HG03558 (cell line): ENCODE measurements around the gene JMJD6.
"Not testable (repeated sequence)": the region's sequence is repeated elsewhere in the genome, so short reads cannot be mapped to it uniquely, and the experiment has no call there.

Source experiments
- ATAC-seq: cut with Tn5 transposase; IDR thresholded peaks from one replicate; pipeline ENCODE4 v1.9.1; 2021; ENCODE audit warnings: moderate number of reproducible peaks; ENCODE audit not compliant: unreplicated experiment; ENCODE audit errors: extremely low read depth

The JMJD6 gene

DNA sequence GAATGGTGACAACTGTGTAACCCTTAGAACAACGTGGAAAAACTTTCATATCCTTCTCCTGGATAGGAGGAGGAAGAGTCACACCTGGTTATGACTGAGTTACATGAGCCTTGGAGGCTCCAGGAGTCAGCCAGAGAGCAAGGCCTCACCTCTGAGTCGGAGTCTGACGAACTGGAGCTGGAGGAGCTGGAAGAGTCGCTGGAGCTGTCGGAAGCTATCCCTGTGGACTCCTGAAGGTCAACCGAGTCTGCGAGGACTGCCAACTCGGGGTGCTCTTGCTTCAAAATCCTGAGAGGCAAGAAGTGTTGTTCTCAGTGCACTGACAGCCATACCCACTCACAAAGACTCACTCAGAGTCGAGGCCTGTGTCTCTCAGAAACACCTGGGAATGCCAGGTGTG is 6.2 kb downstream of the JMJD6 start:
- ATAC-seq = no peak

DNA sequence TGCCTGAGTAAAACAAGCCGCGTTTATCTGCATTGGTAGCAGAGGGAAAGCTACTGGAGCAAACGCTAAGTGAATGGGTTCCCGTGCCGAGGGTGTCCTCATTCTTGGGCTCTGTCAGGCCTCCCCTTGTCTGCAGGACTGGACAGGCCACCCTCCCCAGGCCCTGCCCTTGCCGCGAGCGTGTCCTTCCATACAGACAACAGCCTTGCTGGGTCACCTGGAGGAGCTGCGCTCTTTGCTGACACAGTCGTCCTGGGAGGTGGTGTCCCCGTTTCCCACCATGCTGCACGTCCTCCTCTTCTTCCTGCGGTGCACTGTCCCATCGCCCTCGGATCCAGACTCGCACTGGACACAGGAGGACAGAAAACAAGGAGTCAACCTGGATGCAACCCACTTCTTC is 7.9 kb downstream of the JMJD6 start:
- ATAC-seq = no peak

DNA sequence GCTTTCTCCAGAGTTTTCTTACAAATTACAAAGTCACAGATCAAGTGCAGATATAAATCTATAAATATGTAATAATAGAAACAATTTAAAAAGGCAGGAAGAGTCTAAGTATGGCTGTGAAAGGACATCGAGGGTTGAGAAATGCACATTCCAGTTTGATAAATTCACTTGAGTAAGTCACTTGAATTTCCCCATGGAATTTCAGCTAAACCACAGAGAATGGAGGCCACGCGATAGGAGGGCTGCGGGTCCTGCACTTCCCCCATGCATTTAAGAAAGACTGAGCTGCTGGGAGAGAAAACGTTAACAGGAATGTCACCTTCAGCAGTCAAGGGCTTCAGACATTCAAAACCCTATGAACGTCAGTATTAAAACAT is 9.6 kb downstream of the JMJD6 start:
- ATAC-seq = no peak

DNA sequence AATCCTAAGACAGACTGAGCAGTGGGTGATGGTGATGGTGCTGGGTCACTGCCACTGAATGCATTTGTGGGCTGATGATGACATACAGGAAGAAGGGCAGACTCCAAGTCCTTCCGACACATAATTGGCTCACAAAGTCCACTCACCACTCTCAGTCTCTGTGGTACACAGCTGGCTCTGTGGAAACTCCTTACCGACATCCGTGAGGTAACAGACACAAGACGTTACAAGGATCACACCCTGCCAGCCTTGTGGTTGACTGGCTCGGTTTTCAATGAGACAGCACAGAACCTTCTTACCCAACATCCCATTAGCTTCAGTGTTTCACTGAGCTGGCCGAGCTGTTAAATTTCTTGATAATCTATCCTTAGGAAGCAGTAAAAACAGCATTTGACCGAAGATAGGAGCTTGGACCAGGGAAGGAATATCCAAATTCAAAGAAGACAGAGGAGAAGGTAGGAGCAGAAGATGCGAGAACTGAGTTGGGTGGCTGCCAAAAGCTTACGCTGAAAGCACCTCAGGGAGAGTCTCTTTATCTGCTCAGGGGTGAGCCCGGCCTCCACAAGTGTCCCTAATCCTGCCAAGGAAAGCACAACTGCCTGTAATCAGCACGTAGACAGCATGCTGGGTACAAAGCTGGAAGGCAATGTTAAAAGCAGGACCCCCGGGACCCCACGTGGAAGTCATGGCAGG is 10.1 kb downstream of the JMJD6 start:
- no peak for ATAC-seq

DNA sequence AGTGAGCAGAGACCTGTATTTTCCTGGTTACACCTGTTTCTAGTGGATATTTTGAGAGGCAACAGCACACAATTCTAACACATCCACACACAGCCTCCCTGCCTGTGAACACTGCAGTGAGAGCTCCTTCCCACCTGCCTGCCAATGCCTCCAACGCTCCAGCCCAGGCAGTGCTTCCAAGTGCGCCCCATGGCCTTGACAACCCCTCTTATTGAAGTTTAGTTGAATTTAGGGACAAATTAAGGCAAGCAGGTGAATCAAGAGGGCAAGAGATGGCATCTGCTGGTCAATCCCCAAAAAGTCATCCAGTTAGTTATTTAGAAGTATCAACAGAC is 10.9 kb downstream of the JMJD6 start:
- ATAC-seq = no peak

DNA sequence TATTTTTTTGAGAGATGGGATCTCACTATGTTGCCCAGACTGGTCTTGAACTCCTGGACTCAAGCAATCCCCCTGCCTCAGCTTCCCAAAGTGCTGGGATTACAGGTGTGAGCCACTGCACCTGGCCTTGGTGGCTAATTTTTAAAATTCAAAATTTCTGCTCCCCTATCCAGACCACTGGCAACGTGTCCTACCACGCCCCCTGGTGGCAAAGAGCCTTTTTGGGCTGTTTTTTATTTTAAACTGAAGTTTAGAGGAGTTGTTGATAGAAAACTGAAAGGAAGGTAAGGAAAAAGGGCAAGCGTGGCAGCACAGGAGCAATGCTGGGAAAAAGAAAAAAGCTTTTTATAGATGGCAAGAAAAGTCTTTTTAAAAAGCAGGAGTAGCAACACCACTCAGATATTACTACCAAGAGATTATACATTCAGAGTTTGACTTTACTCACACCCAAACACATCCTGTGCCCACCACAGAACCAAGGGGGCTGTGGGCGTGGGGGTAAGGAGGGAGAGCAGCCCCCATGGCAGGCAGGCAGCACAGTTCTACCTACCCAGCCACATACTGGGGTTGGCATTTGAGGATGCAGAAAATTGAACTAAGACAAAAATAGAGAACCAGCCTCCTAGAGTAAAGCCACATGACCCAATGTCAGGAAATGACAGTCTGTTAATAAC is 11.4 kb downstream of the JMJD6 start:
- no peak for ATAC-seq

DNA sequence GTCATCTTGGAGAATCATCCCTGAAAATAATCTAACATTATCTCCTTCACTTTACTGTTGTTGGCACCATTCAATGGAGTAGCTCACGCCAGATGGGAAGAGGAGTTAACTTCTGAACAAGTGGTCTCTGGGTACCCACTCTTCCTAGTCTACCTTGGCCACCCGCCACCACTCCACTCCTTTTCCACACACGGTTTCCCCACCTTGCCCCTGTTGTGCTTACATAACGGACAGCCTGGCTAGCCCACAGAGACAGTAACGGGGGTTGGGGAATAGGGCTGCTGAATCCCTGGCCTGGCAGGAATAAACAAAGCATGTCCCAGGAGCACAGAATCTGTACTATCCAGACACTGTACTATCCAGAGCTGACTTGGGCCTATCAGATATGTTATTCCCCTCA is 12.1 kb downstream of the JMJD6 start:
- no peak for ATAC-seq

DNA sequence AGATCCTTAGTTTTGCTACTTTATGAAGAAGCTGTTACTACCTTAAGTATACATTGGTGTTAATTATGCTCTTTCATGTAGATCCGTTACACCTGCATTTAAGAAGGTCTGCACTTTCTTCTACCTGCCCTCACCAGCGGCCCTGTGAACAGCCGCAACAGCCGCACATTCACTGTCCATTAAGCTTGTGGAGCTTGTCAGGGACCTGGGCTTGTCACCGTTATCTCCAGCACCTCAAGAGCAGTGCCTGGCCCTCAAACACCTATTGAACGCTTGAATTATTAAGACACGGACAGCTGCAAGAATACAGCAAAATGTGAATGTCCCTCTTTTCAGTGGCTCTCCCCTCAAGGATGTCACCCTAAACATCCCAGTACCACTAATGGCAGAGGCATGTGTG is 12.6 kb downstream of the JMJD6 start:
- ATAC-seq = no peak

DNA sequence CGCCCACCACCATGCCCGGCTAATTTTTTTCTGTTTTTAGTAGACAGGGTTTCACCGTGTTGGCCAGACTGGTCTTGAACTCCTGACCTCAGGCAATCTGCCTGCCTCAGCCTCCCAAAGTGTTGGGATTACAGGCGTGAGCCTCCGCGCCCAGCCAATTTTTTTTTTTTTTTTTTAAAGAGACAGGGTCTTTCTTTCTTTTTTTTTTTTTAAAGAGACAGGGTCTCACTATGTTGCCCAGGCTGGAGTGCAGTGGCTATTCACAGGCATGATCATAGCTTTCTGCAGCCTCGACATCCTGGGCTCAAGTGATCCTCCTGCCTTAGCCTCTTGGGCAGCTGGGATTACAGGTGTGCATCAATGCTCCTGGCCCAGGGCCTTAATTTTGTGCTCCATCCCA is 14.1 kb downstream of the JMJD6 start:
- not testable (repeated sequence) for ATAC-seq

DNA sequence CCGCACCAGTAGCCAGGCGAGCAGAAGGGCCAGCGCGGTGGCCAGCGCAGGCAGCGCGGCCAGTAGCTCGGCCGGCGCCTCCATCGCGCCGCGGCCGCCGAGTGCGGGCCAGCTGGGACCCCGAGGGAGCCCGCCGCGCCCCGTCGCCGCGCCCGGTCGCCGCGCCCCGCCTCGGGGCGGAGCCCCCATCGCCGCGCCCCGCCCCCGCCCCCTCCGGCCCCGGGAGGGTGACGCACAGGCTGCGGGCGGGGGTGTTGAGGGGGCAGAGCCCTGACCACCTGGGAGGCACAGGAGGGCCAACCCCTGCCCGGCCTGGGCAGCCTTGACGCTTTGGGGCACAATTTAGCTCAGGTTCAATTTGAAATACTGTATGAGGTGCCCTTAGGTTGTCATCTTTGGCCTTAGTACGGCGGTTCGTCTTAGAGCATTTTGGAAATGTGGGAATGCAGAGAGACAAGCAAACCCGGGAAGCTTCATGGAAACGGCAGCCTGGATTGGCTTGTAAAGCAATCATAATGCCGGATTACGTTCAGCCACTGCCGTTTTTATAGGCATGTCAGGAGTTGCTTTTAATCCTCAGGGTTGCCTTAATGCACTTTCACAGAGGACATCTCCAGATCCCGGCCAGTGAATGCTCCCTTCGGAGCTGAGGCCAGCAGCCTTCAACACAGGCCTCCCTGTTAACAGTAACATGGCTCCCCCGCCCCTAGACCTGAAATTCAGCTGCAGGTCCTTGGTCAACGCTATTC is 15.4 kb downstream of the JMJD6 start, which contains the start of gene MXRA7:
Gene MXRA7 (minus strand): TSS at position 103 of the 749 bp plus-strand sequence. CDS start 19 bp downstream, at position 84.
- no peak for ATAC-seq

DNA sequence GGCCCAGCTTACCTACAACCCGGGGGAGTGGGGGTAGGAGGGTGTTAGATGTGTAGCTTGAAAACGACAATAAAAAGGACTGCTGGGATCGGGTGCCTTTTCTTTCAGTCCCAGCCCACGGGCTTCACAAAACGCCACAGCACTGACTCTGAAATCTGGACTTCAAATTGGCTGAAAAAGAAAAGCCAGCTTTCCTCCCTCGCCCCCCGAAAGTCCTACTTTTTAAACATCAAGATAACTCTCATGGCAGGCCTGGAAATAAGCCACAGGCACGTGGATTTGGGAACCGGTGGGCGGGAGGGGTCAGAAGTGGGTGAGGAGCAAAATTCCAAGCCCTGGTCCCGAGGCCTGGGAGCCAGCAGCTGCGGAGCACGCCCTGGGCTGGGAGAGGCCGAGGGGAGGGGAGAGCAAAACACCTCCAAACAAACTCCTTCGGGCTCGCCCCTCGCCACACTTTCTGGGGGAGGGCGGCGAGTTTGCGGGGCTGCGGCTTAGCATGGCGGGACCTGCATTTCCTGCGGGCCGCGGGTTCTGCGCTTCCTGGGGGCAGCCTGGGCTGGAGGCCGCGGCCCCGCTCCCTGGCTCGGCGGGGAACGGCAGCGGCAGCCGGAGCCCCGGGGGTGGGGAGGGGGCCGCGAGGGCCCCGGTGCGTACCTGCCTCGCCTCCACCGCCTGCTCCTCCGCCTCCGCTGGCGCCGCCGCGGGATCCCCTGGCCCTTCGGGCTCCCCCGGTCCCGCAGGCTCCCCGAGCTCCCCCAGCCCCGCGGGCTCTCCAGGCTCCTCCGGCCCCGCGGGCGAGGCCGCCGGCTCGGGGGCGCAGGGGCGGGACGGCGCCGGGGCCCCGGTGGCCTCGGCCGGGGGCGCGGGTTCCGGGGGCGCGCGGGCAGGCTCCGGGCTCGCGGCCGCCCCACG is 16.2 kb downstream of the JMJD6 start:
- ATAC-seq = not testable (repeated sequence)

DNA sequence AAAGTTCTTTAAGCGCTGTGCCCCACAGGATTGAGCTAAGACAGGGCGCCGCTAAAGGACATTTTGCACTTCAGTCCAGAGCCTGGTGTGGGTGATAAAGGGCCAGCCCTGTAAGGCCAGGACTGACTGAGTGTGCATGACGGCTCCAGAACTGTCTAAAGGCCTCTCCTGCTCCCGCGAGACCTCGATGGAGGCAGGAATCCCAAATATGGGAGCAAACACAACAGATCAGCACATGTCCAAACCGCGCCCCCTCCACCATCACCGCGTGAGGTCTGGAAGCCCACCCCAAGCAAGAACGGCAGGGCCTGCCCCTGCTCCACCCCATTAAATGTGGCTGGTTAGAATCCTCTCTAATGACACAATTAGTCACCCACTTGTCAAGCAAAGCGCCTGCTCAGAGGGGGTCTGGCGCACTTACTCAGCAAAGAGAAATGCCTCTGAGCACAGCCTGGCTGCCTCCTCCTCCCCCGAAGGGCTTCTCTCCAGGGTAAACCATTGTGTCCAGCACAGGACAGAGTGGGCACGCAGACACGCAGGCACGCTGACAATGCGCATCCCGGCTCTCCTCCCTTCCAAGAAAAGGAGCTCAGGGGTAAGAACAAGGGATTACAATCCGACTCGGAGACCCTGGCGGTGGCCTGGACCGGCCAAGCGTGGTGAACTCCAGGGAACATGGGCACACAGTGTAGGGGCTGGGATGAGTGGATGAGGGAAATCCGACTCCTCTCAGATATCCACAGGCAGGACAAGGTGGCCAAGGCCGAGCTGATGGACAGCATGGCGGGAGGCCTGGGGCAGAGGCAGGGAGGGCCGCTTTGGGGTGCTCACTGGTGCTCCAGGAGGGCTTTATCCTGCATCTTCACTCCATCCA is 17.1 kb downstream of the JMJD6 start:
- no peak for ATAC-seq

DNA sequence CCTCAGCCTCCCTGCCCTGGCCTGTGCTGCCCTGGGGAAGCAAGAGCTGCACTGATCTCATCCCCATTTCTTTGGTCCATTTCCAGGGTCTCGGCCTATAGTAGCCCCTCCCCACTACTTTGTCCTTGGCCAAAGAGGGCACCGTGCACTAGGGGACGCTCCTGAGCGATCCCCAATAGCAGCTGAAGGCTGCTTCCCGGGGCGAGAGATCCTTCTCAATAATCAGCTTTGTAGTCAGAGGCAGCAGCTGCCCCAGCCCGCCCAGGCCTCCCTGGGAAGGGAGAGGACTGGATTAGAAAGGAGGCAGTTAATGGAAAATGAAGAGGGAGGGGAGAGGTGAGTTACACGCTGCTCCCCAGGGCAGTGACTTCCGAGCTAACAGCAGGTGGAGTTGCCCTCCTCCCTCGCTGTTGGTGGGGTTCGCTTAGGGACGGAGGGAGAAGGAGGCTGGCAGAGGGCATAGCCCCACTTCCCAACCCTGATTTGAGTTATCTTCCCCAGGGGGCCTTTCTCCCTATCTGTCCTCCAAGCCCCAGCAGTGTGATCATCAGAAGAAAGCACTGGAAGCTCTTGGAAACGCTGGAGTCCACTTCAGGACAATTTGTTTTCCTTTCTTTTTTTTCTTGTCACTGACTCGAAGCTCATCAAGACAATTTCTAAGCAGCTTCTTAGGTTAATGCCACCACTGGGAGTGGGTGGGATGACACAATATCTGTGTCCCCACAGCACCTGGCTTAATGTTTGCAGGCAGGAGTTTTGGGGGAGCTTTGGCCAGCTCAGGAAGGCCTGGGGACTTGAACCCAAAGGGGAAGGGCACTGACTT is 18.2 kb downstream of the JMJD6 start:
- ATAC-seq = no peak

DNA sequence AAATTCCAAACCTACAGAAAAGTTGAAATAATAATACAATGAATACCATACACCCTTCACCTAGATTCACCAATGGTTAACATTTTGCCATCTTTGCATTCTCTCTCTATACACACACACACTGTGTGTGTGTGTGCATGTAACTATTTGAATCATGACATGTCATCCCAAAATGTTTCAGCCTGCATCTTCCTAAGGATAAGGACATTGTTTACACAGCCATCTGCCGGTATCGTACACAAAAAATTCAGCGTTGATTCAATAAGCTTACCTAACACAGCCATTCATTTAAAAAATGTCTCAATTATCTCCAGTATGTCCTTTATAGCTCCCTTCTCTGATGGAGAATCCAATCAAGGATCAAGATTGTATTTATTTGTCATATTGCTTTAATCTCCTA is 19.6 kb downstream of the JMJD6 start:
- no peak for ATAC-seq

DNA sequence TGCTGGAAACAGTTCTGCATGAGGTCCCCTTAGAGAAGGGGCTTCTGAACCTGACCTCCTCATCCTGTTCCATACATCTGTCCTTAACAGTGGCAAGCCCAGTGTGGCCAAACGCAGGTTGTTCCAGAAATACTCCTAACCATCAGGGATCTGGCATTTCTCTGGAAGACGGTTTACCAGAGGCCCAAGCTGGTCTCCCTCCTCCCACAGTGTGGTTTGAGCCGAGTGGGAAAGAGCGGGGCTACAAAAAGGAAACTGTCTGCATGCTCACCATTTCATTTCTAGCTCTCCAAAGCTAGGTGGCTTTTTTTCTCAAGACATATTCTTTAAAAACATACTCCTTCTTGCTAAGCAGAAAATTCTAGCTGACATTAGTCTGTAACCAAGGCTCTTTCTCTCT is 21.6 kb downstream of the JMJD6 start:
- ATAC-seq = no peak

DNA sequence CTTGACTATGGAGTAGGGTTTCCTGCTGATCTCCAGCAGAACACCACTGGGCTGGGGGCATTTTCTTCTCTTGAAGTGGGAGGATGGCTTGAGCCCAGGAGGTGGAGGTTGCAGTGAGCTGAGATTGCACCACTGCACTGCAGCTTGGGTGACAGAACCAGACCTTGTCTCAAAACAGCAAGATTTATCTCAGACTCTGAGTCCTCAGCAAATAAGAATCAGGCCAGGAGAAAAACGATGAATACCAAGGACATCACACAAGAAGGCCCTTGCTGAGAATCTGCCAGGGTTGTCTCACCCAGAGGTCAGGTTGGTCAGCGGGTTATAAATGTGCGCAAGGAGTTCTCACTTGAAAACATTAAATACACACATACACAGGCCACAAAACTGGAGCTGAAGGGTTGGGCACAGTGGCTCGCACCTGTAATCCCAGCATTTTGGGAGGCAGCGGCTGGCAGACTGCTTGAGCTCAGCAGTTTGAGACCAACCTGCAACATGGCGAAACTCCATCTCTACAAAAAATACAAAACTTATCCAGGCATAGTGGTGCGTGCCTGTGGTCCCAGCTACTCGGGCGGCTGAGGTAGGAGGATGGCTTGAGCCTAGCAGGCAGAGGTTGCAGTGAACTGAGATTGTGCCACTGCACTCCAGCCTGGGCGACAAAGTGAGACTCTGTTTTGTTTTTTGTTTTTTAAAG is 23.3 kb downstream of the JMJD6 start:
- no peak for ATAC-seq

DNA sequence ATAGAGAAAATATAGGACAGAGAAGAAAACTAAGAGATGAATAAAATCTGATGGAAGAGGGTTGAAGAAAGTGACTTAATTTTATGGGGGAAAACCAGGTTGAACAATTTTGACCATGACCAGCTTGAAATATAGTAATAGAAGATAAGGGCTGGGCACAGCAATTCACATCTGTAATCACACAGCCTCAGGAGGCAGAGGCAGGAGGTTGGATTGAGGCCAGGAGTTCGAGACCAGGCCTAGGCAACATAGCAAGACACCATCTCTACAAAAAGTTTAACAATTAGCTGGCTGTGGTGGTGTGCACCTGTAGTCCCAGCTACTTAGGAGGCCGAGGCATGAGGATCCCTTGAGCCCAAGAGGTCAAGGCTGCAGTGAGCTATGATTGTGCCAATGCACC is 24.3 kb downstream of the JMJD6 start:
- ATAC-seq = no peak

DNA sequence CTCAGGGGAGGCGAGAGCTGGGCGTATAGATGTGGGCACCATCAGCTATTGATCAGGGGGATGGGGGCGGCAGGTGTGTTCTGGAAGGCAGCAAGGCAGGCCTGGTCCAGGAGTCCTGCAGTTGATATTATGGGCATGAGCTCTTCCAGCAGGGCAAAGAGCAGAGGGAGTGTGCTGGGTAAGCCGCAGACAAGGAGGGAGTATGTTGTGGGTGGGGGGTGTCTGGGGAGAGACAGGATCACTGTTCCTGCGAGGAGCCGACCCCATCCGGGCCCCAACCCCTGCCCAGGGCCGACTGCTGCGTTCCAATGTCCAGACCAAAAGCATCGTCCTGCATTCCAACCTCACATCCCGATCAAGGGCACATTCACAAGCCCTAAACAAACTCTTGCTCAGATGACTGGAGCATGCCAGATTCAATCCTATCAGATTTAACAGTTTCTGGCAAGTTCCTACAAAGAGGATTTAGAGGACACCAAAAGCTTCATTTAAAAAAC is 24.9 kb downstream of the JMJD6 start:
- no peak for ATAC-seq
